Chondrocyte (in vitro differentiated cells): Measurements from ENCODE around the gene CFAP46. TPM values are rescaled to one million over a fixed set of nuclear protein-coding genes. Genes with fewer than 3 reads are reported as not detected.

Experiments used
- DNase-seq: peaks from one replicate; pipeline ENCODE4 v3.0.0; 2021; ENCODE audit warnings: mixed read lengths, low spot score
- H3K27ac Mint-ChIP-seq: one replicate; pipeline ENCODE4 v1.8.0; 2021; ENCODE audit warnings: mild to moderate bottlenecking, moderate library complexity, mixed read lengths; ENCODE audit not compliant: unreplicated experiment
- H3K27me3 Mint-ChIP-seq: 2 replicates; pipeline ENCODE4 v1.8.0; 2021; ENCODE audit warnings: low read depth, mixed read lengths
- H3K36me3 Mint-ChIP-seq: 2 replicates; pipeline ENCODE4 v1.8.0; 2021; ENCODE audit warnings: low read depth, mixed read lengths
- H3K4me1 Mint-ChIP-seq: 2 replicates; pipeline ENCODE4 v1.8.0; 2021; ENCODE audit warnings: low read depth, mild to moderate bottlenecking, mixed read lengths
- H3K4me3 Mint-ChIP-seq: one replicate; pipeline ENCODE4 v1.8.0; 2021; ENCODE audit warnings: mild to moderate bottlenecking, moderate library complexity, mixed read lengths; ENCODE audit not compliant: unreplicated experiment
- H3K9me3 Mint-ChIP-seq: 2 replicates; pipeline ENCODE4 v1.8.0; 2021; ENCODE audit warnings: low read depth, mixed read lengths
- total RNA-seq: library from RNA; stranded (reverse); gene quantifications from 3 replicates; pipeline ENCODE4 v1.2.1, GENCODE V29; 2021
- TF ChIP-seq, protein P1 (sequence below): fragments of 200-600 bp; sonication (generic); IDR thresholded peaks from 2 replicates; pipeline ENCODE4 v1.5.0; 2021; ENCODE audit warnings: antibody characterized with exemption, mild to moderate bottlenecking, moderate library complexity

CFAP46 gene
- total RNA-seq, 1 donor from 2014 or later = 0.92 TPM

DNA sequence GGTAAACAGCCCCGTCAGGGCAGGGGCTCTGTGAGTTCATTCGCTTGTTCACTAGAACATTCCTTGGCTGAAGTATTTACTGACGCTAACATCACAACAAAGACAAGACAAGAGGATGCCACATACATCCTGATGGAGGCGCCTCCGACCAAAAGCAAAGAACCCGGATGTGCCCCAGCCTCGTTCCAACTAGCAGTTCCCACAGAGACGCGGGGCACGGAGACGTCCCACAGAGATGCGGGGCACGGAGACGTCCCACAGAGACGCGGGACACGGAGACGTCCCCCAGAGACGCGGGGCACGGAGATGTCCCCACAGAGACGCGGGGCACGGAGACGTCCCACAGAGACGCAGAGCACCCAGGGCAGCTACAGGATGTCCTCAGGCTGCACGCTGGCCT, 35.4 kb upstream of the CFAP46 start:
- Mint-ChIP-seq H3K27ac (no peak overlapping the region), H3K9me3 (no peaks in the 10 kb centered on the region), H3K4me3 (no peak overlapping the region), H3K27me3 (peaks cover 45% of the 10 kb centered on the region), H3K4me1 (no peaks in the 10 kb centered on the region), H3K36me3 (no peaks in the 10 kb centered on the region)
- DNase-seq = peak; percentile 59
- TF ChIP-seq, protein P1, sequence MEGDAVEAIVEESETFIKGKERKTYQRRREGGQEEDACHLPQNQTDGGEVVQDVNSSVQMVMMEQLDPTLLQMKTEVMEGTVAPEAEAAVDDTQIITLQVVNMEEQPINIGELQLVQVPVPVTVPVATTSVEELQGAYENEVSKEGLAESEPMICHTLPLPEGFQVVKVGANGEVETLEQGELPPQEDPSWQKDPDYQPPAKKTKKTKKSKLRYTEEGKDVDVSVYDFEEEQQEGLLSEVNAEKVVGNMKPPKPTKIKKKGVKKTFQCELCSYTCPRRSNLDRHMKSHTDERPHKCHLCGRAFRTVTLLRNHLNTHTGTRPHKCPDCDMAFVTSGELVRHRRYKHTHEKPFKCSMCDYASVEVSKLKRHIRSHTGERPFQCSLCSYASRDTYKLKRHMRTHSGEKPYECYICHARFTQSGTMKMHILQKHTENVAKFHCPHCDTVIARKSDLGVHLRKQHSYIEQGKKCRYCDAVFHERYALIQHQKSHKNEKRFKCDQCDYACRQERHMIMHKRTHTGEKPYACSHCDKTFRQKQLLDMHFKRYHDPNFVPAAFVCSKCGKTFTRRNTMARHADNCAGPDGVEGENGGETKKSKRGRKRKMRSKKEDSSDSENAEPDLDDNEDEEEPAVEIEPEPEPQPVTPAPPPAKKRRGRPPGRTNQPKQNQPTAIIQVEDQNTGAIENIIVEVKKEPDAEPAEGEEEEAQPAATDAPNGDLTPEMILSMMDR = no peak

DNA sequence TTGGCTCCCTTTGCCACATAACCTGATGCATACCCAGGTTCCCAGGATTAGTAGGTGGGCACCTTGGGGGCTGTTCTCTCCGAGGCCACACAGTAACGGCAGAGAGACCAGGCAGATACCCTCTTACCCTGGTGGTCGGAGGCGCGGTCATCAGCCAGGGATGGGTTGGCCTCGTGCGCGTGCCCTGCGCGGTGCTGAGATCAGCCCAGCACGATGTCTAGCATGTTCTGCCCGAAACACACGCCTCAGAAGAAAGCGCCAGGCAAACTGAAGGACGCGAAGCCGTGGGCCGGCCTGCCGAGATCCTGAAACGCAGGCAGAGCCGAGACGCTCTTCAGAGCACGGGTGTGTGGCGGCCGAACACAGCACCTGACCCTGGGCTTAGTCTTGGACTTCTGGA, 34.7 kb upstream of the CFAP46 start:
- Mint-ChIP-seq H3K4me3 (no peak overlapping the region), H3K27ac (no peak overlapping the region), H3K9me3 (no peaks in the 10 kb centered on the region), H3K36me3 (no peaks in the 10 kb centered on the region), H3K27me3 (peaks cover 47% of the 10 kb centered on the region), H3K4me1 (no peaks in the 10 kb centered on the region)
- TF ChIP-seq, protein P1 = no peak
- DNase-seq = peak; percentile 79

DNA sequence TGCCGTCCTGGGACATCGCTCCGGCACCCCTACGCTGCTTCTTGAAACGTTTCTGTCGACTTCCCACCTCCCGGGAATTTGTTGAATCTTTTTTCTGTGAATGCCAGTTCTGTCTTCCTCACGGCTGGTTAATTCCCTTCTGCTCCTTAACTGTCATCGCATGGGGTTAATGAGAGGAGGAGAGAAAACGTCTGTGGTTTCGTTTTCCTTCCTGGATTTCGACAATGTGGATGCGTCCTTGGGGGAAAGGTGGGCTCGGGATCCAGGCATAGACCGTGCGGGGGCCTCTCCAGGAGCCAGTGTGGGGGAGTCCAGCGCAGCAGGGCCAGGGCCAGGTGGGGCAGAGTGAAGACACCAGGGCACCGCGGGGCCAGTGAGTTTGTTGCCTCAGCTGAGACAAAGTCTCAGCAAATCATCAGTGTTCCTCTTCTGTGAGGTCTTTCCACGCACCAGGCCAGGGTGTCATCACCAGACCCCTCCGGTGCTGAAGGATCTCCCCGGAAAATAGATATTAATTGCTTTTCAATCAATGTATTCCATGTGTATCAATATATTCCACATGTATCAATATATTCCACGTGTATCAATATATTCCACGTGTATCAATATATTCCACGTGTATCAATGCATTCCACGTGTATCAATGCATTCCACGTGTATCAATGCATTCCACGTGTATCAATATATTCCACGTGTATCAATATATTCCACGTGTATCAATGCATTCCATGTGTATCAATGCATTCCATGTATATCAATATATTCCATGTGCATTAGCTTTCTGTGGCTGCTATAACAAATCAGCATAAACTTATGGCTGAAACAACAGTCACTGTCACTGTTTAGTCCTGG, 33.7 kb upstream of the CFAP46 start:
- TF ChIP-seq, protein P1 = no peak
- DNase-seq = peak; percentile 60
- peaks cover 54% of the 10 kb centered on the region for H3K27me3 Mint-ChIP-seq
- H3K4me1 Mint-ChIP-seq = no peaks in the 10 kb centered on the region
- H3K36me3 Mint-ChIP-seq = peaks cover 1% of the 10 kb centered on the region
- no peak overlapping the region for H3K4me3 Mint-ChIP-seq
- no peaks in the 10 kb centered on the region for H3K9me3 Mint-ChIP-seq
- H3K27ac Mint-ChIP-seq = no peak overlapping the region

DNA sequence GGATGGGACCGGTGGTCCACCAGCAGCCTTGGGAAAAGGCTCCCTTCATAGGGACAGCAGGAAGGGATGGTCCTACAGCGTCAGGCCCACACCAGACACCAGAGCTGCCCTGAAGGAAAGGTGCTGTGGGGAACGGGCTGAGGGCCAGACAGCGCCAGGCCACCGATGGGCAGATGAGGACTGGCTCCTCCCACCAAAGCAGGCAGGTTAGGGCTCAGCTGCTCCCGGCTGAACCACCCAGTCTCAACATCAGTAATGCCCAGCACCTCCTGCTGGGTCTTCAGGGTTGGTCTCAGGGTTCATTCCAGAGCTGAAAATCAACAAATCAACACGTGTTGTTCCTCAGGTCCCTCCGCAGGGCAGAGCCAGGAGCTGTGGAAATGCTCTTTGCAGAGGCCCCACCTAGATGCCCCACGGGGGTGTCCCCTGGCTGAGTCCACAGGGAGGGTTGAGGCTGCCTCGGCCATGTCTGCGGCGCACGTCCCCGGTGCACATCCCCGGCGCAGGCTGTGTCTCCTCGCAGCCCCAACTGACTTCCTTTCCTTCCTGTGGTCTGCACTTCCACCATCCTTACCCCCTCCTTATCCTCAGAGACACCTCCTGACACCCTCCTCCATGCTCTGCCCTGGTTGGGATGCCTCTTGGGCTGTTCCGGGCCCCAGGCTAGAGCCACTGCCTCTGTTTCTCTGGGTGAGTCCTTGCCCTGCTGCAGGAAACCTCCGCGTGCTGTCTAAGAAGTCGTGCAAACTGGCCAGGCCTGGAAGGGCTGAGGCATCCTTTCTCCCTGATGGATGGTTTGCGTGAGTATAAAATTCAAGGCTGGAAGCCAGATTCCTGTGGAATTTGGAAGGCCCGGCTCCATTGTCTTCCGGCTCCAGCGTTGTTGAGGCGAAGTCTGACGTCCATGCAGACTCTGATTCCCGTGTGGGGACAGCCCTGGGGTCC, 32.8 kb upstream of the CFAP46 start:
- Mint-ChIP-seq H3K4me3 (no peak overlapping the region), H3K9me3 (no peaks in the 10 kb centered on the region), H3K27me3 (peaks cover 55% of the 10 kb centered on the region), H3K36me3 (peaks cover 1% of the 10 kb centered on the region), H3K27ac (no peak overlapping the region), H3K4me1 (no peaks in the 10 kb centered on the region)
- TF ChIP-seq, protein P1 = no peak
- DNase-seq = no peak

DNA sequence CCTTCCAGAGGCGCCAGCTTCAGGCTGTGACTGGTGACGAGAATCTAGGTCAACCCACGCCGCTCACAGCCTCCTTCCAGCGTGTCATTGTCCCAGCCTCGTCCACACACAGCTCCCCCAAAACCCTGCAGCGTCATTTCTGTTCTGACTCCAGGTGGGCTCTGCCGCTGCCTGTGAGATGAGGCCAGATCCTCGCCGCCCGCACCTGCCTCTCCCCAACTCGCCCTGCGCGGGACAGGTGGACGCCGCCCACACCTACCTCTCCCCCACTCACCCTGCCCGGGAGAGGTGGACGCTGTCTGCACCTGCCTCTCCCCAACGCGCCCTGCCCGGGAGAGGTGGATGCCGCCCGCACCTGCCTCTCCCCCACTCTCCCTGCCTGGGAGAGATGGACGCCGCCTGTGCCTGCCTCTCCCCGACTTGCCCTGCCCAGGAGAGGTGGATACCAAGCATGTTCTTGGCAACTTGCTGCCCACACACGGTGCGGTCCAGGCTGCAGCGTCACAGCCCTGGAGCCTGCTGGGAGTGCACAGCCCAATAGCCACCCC, 32.0 kb upstream of the CFAP46 start:
- no peak overlapping the region for H3K27ac Mint-ChIP-seq
- H3K4me1 Mint-ChIP-seq = no peaks in the 10 kb centered on the region
- H3K36me3 Mint-ChIP-seq = peaks cover 1% of the 10 kb centered on the region
- H3K4me3 Mint-ChIP-seq = no peak overlapping the region
- TF ChIP-seq, protein P1 = no peak
- peaks cover 53% of the 10 kb centered on the region for H3K27me3 Mint-ChIP-seq
- DNase-seq = no peak
- H3K9me3 Mint-ChIP-seq = no peaks in the 10 kb centered on the region
